ENCODE results near the gene TEX10.

TEX10 gene

DNA sequence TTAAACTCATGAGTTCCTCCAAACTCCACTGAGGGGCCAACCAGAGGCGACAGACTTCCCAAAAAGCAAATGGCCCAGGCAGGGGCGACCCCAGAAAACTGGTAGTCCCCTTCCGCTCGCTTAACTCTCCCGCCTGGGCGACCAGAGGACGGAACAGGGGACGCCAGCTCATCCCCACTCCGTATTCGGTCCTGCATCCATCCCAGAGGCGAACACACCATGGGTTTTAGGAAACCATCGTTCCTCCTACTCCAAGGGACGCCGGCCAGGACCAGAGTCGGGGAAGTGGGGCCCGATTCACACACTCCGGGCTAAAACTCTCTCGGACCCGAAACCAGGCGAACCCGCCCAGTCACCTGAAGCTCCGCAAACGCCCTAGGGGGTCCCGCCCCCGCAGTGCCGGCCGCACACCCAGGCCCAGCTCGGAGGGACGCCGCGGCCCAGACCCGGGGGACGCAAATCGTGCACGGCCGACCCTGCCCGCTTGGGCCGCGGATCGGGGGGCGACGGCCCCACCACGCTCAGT lies 478 bp downstream of the TEX10 start:
- TF ChIP-seq, protein P1, sequence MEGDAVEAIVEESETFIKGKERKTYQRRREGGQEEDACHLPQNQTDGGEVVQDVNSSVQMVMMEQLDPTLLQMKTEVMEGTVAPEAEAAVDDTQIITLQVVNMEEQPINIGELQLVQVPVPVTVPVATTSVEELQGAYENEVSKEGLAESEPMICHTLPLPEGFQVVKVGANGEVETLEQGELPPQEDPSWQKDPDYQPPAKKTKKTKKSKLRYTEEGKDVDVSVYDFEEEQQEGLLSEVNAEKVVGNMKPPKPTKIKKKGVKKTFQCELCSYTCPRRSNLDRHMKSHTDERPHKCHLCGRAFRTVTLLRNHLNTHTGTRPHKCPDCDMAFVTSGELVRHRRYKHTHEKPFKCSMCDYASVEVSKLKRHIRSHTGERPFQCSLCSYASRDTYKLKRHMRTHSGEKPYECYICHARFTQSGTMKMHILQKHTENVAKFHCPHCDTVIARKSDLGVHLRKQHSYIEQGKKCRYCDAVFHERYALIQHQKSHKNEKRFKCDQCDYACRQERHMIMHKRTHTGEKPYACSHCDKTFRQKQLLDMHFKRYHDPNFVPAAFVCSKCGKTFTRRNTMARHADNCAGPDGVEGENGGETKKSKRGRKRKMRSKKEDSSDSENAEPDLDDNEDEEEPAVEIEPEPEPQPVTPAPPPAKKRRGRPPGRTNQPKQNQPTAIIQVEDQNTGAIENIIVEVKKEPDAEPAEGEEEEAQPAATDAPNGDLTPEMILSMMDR (IDR thresholded peaks at IDR 0.05; ENCODE audit: poor library complexity, severe bottlenecking), result no peak
- H3K4me1 ChIP-seq (ENCODE audit: insufficient read depth, poor library complexity, severe bottlenecking), result peaks cover 4% of the 10 kb centered on the region
- ATAC-seq (ENCODE audit: low read depth), result peak; percentile 56
- H3K36me3 ChIP-seq (ENCODE audit: low read depth), result peaks cover 19% of the 10 kb centered on the region
- H3K9me3 ChIP-seq (ENCODE audit: severe bottlenecking), result peaks cover 2% of the 10 kb centered on the region
- H3K4me3 ChIP-seq (ENCODE audit: severe bottlenecking), result peak overlapping the region; percentile 79
- H3K27me3 ChIP-seq (ENCODE audit: insufficient read depth, poor library complexity, severe bottlenecking), result no peaks in the 10 kb centered on the region
- H3K27ac ChIP-seq (ENCODE audit: poor library complexity, severe bottlenecking), result peak overlapping the region; percentile 54
- peak; percentile 55 for DNase-seq (ENCODE audit: low spot score)

DNA sequence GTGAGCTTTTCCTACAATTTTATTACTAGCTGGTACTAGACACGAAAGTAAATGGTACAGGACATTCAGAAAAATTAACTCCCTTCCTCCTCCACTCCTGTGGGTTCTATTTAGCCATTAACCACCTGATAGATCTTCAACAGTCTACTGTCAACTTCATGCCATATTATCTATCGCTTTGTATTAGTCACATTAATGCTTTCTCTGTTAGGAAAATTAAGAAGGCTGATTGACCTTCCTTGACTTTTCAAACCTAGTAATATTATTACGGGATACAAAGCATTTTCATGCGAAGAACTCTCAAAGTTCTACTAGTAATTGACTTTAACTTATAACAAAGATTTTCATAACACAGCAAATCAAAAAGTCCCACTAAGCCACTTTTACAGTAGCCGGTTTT lies 1.2 kb downstream of the TEX10 start:
- H3K9me3 ChIP-seq (ENCODE audit: severe bottlenecking), result peaks cover 2% of the 10 kb centered on the region
- H3K27me3 ChIP-seq (ENCODE audit: insufficient read depth, poor library complexity, severe bottlenecking), result no peaks in the 10 kb centered on the region
- peak overlapping the region; percentile 79 for H3K4me3 ChIP-seq (ENCODE audit: severe bottlenecking)
- TF ChIP-seq, protein P1 (IDR thresholded peaks at IDR 0.05; ENCODE audit: poor library complexity, severe bottlenecking), result no peak
- peaks cover 4% of the 10 kb centered on the region for H3K4me1 ChIP-seq (ENCODE audit: insufficient read depth, poor library complexity, severe bottlenecking)
- DNase-seq (ENCODE audit: low spot score), result no peak
- peak overlapping the region; percentile 54 for H3K27ac ChIP-seq (ENCODE audit: poor library complexity, severe bottlenecking)
- no peak for ATAC-seq (ENCODE audit: low read depth)
- H3K36me3 ChIP-seq (ENCODE audit: low read depth), result peaks cover 27% of the 10 kb centered on the region

DNA sequence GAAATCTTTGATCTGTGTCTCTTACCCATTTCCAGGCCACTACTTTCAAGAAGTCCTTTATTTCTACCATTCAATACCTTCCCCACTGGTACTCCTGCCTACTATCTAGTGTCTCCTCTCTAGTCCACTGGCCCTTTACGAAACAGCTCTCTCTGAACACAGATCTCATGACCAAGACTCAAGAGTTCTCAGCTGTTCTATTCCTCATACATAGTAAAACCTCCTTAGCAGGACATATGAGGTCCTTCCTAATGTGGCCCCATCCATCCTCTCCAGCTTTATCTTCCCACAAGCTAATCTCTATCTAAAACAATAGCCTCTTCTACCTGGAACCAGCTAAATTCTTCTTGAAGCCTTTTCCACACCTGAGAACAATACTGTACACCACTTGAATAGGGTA lies 2.6 kb downstream of the TEX10 start:
- H3K27me3 ChIP-seq (ENCODE audit: insufficient read depth, poor library complexity, severe bottlenecking), result no peaks in the 10 kb centered on the region
- peaks cover 40% of the 10 kb centered on the region for H3K36me3 ChIP-seq (ENCODE audit: low read depth)
- no peak for DNase-seq (ENCODE audit: low spot score)
- TF ChIP-seq, protein P1 (IDR thresholded peaks at IDR 0.05; ENCODE audit: poor library complexity, severe bottlenecking), result no peak
- H3K4me1 ChIP-seq (ENCODE audit: insufficient read depth, poor library complexity, severe bottlenecking), result peaks cover 4% of the 10 kb centered on the region
- H3K27ac ChIP-seq (ENCODE audit: poor library complexity, severe bottlenecking), result no peak overlapping the region
- no peak overlapping the region for H3K4me3 ChIP-seq (ENCODE audit: severe bottlenecking)
- H3K9me3 ChIP-seq (ENCODE audit: severe bottlenecking), result peaks cover 2% of the 10 kb centered on the region
- no peak for ATAC-seq (ENCODE audit: low read depth)

- no peak for ATAC-seq (ENCODE audit: low read depth)
- Histone ChIP-seq H3K4me3 (ENCODE audit: severe bottlenecking) (no peak overlapping the region), H3K36me3 (ENCODE audit: low read depth) (peaks cover 70% of the 10 kb centered on the region), H3K9me3 (ENCODE audit: severe bottlenecking) (peaks cover 2% of the 10 kb centered on the region), H3K27ac (ENCODE audit: poor library complexity, severe bottlenecking) (no peak overlapping the region), H3K4me1 (ENCODE audit: insufficient read depth, poor library complexity, severe bottlenecking) (peaks cover 4% of the 10 kb centered on the region), H3K27me3 (ENCODE audit: insufficient read depth, poor library complexity, severe bottlenecking) (no peaks in the 10 kb centered on the region)
- DNase-seq (ENCODE audit: low spot score), result no peak
- TF ChIP-seq, protein P1 (IDR thresholded peaks at IDR 0.05; ENCODE audit: poor library complexity, severe bottlenecking), result no peak
Measured at GRCh38 chr9:100346836-100347235, 5.9 kb downstream of the TEX10 start.

GRCh38 chr9:100341889-100342288 lies 10.9 kb downstream of the TEX10 start:
- TF ChIP-seq, protein P1 (IDR thresholded peaks at IDR 0.05; ENCODE audit: poor library complexity, severe bottlenecking), result no peak
- peaks cover 90% of the 10 kb centered on the region for H3K36me3 ChIP-seq (ENCODE audit: low read depth)
- ATAC-seq (ENCODE audit: low read depth), result no peak
- no peaks in the 10 kb centered on the region for H3K9me3 ChIP-seq (ENCODE audit: severe bottlenecking)
- no peak for DNase-seq (ENCODE audit: low spot score)
- no peaks in the 10 kb centered on the region for H3K4me1 ChIP-seq (ENCODE audit: insufficient read depth, poor library complexity, severe bottlenecking)
- H3K27ac ChIP-seq (ENCODE audit: poor library complexity, severe bottlenecking), result no peak overlapping the region
- H3K4me3 ChIP-seq (ENCODE audit: severe bottlenecking), result no peak overlapping the region
- H3K27me3 ChIP-seq (ENCODE audit: insufficient read depth, poor library complexity, severe bottlenecking), result no peaks in the 10 kb centered on the region

Measured in RWPE2 (cell line).